HFFc6 (cell line): ENCODE measurements around the gene LIPJ. TPM values are rescaled to one million over a fixed set of nuclear protein-coding genes. Genes with fewer than 3 reads are reported as not detected.
A peak's percentile ranks its signal among the peaks of the same experiment; 100 is the strongest.

Experiments
- DNase-seq: peaks from one replicate; pipeline ENCODE4 v3.0.0-alpha.2; 2018
- H3K27ac Mint-ChIP-seq: 2 replicates; pipeline ENCODE4 v1.8.0; 2020; ENCODE audit warnings: mild to moderate bottlenecking, mixed read lengths
- H3K27me3 Mint-ChIP-seq: 2 replicates; pipeline ENCODE4 v1.8.0; 2021; ENCODE audit warnings: mild to moderate bottlenecking, moderate library complexity, mixed read lengths; ENCODE audit not compliant: insufficient read depth
- H3K36me3 Mint-ChIP-seq: 2 replicates; pipeline ENCODE4 v1.8.0; 2021; ENCODE audit warnings: low read depth, mixed read lengths
- H3K4me1 Mint-ChIP-seq: 2 replicates; pipeline ENCODE4 v1.8.0; 2020; ENCODE audit warnings: low read depth, mixed read lengths
- H3K4me3 Mint-ChIP-seq: 2 replicates; pipeline ENCODE4 v1.8.0; 2020; ENCODE audit warnings: mild to moderate bottlenecking, moderate library complexity, mixed read lengths
- H3K9me3 Mint-ChIP-seq: 2 replicates; pipeline ENCODE4 v1.8.0; 2020; ENCODE audit warnings: mild to moderate bottlenecking, mixed read lengths
- CTCF ChIP-seq: fragments of 200-600 bp; sonication (generic); IDR thresholded peaks from 2 replicates; pipeline ENCODE4 v1.5.0; 2021; ENCODE audit warnings: antibody characterized with exemption, mild to moderate bottlenecking
- long read RNA-seq: library from polyadenylated mRNA; unstranded; transcript quantifications from one replicate; pipeline ENCODE4 v2.0.0, GENCODE V29; 2019
- total RNA-seq, 6 experiments: library from RNA; stranded (reverse); fragmentation: NEBNext Ultra II Directional; extraction: Animal tissue kit (Norgen Biotek cat#: 25700); gene quantifications; 2 replicates in 1 of 6; 3 replicates in 5 of 6; pipeline ENCODE4 v1.2.3, GENCODE V29; 2021

Gene LIPJ
- not detected for total RNA-seq
- long read RNA-seq = 0 reads

GRCh38 chr10:88586462-88586861 lies at the start of gene LIPJ:
LIPJ (plus strand) TSS chr10:88586762; CDS start chr10:88590688, 3,926 bp downstream.
- DNase-seq = no peak
- no peak for TF ChIP-seq CTCF
- Mint-ChIP-seq H3K27ac (no peak within 1 kb of the TSS), H3K27me3 (no peaks in the 10 kb centered on the region), H3K9me3 (no peaks in the 10 kb centered on the region), H3K36me3 (no peaks in the 10 kb centered on the region), H3K4me3 (no peak within 1 kb of the TSS), H3K4me1 (peaks cover 6% of the 10 kb centered on the region; the same call in 1 of the 2 replicates)

- H3K36me3 Mint-ChIP-seq = no peaks in the 10 kb centered on the region
- H3K4me3 Mint-ChIP-seq = no peak overlapping the region
- no peak for DNase-seq
- no peak overlapping the region for H3K27ac Mint-ChIP-seq
- TF ChIP-seq CTCF = no peak
- peaks cover 11% of the 10 kb centered on the region; the same call in 1 of the 2 replicates for H3K4me1 Mint-ChIP-seq
- H3K27me3 Mint-ChIP-seq = peaks cover 6% of the 10 kb centered on the region; the same call in 1 of the 2 replicates
- H3K9me3 Mint-ChIP-seq = no peaks in the 10 kb centered on the region
Measured at GRCh38 chr10:88537322-88537721, 49.2 kb upstream of the LIPJ start.

- DNase-seq = peak; percentile 2
- no peak for TF ChIP-seq CTCF
- H3K9me3 Mint-ChIP-seq = no peaks in the 10 kb centered on the region
- peaks cover 11% of the 10 kb centered on the region; the same call in 1 of the 2 replicates for H3K4me1 Mint-ChIP-seq
- H3K4me3 Mint-ChIP-seq = no peak overlapping the region
- H3K27me3 Mint-ChIP-seq = peaks cover 6% of the 10 kb centered on the region; the same call in 1 of the 2 replicates
- H3K27ac Mint-ChIP-seq = no peak overlapping the region
- no peaks in the 10 kb centered on the region for H3K36me3 Mint-ChIP-seq
Measured at GRCh38 chr10:88538048-88538447, 48.5 kb upstream of the LIPJ start.

GRCh38 chr10:88540351-88540750 lies 46.2 kb upstream of the LIPJ start:
- Mint-ChIP-seq H3K4me1 (peaks cover 11% of the 10 kb centered on the region; the same call in 1 of the 2 replicates), H3K36me3 (no peaks in the 10 kb centered on the region), H3K9me3 (no peaks in the 10 kb centered on the region), H3K27ac (no peak overlapping the region), H3K4me3 (no peak overlapping the region), H3K27me3 (peaks cover 6% of the 10 kb centered on the region; the same call in 1 of the 2 replicates)
- no peak for DNase-seq
- no peak for TF ChIP-seq CTCF

- Mint-ChIP-seq H3K4me1 (peaks cover 11% of the 10 kb centered on the region; the same call in 1 of the 2 replicates), H3K27me3 (peaks cover 6% of the 10 kb centered on the region; the same call in 1 of the 2 replicates), H3K9me3 (no peaks in the 10 kb centered on the region), H3K36me3 (no peaks in the 10 kb centered on the region), H3K4me3 (no peak overlapping the region), H3K27ac (no peak overlapping the region)
- no peak for TF ChIP-seq CTCF
- DNase-seq = no peak
Measured at GRCh38 chr10:88541116-88541626, 45.4 kb upstream of the LIPJ start.
